Measurements from ENCODE around the gene MUC4. TPM values are rescaled to one million over a fixed set of nuclear protein-coding genes. Genes with fewer than 3 reads are reported as not detected.
"Not testable (repeated sequence)": the region's sequence is repeated elsewhere in the genome, so short reads cannot be mapped to it uniquely, and the experiment has no call there.

Gene MUC4
- total RNA-seq, 1 donor from 2014 or later = not detected

- Mint-ChIP-seq H3K36me3 (ENCODE audit: low read depth) (peaks cover 20% of the 10 kb centered on the region), H3K27ac (ENCODE audit: unreplicated experiment) (no peak overlapping the region), H3K4me3 (ENCODE audit: unreplicated experiment) (no peak overlapping the region), H3K4me1 (ENCODE audit: low read depth) (no peaks in the 10 kb centered on the region), H3K27me3 (ENCODE audit: low read depth) (peaks cover 25% of the 10 kb centered on the region), H3K9me3 (ENCODE audit: low read depth) (no peaks in the 10 kb centered on the region)
- peak; percentile 39 for DNase-seq (ENCODE audit: low spot score)
- TF ChIP-seq CTCF (IDR thresholded peaks at IDR 0.05) = no peak
Measured at GRCh38 chr3:195715583-195716266, 96.0 kb downstream of the MUC4 start.

GRCh38 chr3:195715134-195715533 lies 96.6 kb downstream of the MUC4 start:
- H3K4me3 Mint-ChIP-seq (ENCODE audit: unreplicated experiment) = no peak overlapping the region
- no peaks in the 10 kb centered on the region for H3K4me1 Mint-ChIP-seq (ENCODE audit: low read depth)
- H3K9me3 Mint-ChIP-seq (ENCODE audit: low read depth) = no peaks in the 10 kb centered on the region
- no peak for DNase-seq (ENCODE audit: low spot score)
- H3K36me3 Mint-ChIP-seq (ENCODE audit: low read depth) = peaks cover 23% of the 10 kb centered on the region
- TF ChIP-seq CTCF (IDR thresholded peaks at IDR 0.05) = no peak
- H3K27me3 Mint-ChIP-seq (ENCODE audit: low read depth) = peaks cover 25% of the 10 kb centered on the region
- no peak overlapping the region for H3K27ac Mint-ChIP-seq (ENCODE audit: unreplicated experiment)

- Mint-ChIP-seq H3K36me3 (ENCODE audit: low read depth) (peaks cover 29% of the 10 kb centered on the region), H3K4me1 (ENCODE audit: low read depth) (no peaks in the 10 kb centered on the region), H3K9me3 (ENCODE audit: low read depth) (no peaks in the 10 kb centered on the region), H3K27me3 (ENCODE audit: low read depth) (peaks cover 25% of the 10 kb centered on the region), H3K27ac (ENCODE audit: unreplicated experiment) (no peak overlapping the region), H3K4me3 (ENCODE audit: unreplicated experiment) (no peak overlapping the region)
- TF ChIP-seq CTCF (IDR thresholded peaks at IDR 0.05) = no peak
- DNase-seq (ENCODE audit: low spot score) = peak; percentile 82
Measured at GRCh38 chr3:195714380-195715011, 97.2 kb downstream of the MUC4 start.

- not testable (repeated sequence) for H3K9me3 Mint-ChIP-seq (ENCODE audit: low read depth); H3K27ac Mint-ChIP-seq (ENCODE audit: unreplicated experiment); H3K4me3 Mint-ChIP-seq (ENCODE audit: unreplicated experiment); H3K4me1 Mint-ChIP-seq (ENCODE audit: low read depth)
- Mint-ChIP-seq H3K27me3 (ENCODE audit: low read depth) (peaks cover 18% of the 10 kb centered on the region), H3K36me3 (ENCODE audit: low read depth) (peaks cover 29% of the 10 kb centered on the region)
- peak; percentile 4 for DNase-seq (ENCODE audit: low spot score)
Measured at GRCh38 chr3:195713150-195713549, 98.6 kb downstream of the MUC4 start.

GRCh38 chr3:195712535-195712910 lies 99.2 kb downstream of the MUC4 start:
- Mint-ChIP-seq H3K36me3 (ENCODE audit: low read depth) (peaks cover 29% of the 10 kb centered on the region), H3K27me3 (ENCODE audit: low read depth) (peaks cover 12% of the 10 kb centered on the region)
- H3K4me3 Mint-ChIP-seq (ENCODE audit: unreplicated experiment); H3K9me3 Mint-ChIP-seq (ENCODE audit: low read depth); H3K27ac Mint-ChIP-seq (ENCODE audit: unreplicated experiment); DNase-seq (ENCODE audit: low spot score); H3K4me1 Mint-ChIP-seq (ENCODE audit: low read depth): not testable (repeated sequence)

GRCh38 chr3:195711813-195712534 lies 99.8 kb downstream of the MUC4 start:
- TF ChIP-seq CTCF (IDR thresholded peaks at IDR 0.05) = no peak
- H3K9me3 Mint-ChIP-seq (ENCODE audit: low read depth) = no peaks in the 10 kb centered on the region
- peaks cover 29% of the 10 kb centered on the region for H3K36me3 Mint-ChIP-seq (ENCODE audit: low read depth)
- no peak overlapping the region for H3K27ac Mint-ChIP-seq (ENCODE audit: unreplicated experiment)
- H3K4me1 Mint-ChIP-seq (ENCODE audit: low read depth) = no peaks in the 10 kb centered on the region
- peaks cover 7% of the 10 kb centered on the region for H3K27me3 Mint-ChIP-seq (ENCODE audit: low read depth)
- H3K4me3 Mint-ChIP-seq (ENCODE audit: unreplicated experiment) = no peak overlapping the region
- peak; percentile 72 for DNase-seq (ENCODE audit: low spot score)

GRCh38 chr3:195711091-195711812 lies 100.5 kb downstream of the MUC4 start:
- H3K27ac Mint-ChIP-seq (ENCODE audit: unreplicated experiment); H3K4me1 Mint-ChIP-seq (ENCODE audit: low read depth); H3K27me3 Mint-ChIP-seq (ENCODE audit: low read depth); H3K4me3 Mint-ChIP-seq (ENCODE audit: unreplicated experiment); H3K9me3 Mint-ChIP-seq (ENCODE audit: low read depth): not testable (repeated sequence)
- H3K36me3 Mint-ChIP-seq (ENCODE audit: low read depth) = peaks cover 30% of the 10 kb centered on the region
- peak; percentile 91 for DNase-seq (ENCODE audit: low spot score)

GRCh38 chr3:195710126-195710905 lies 101.4 kb downstream of the MUC4 start:
- not testable (repeated sequence) for H3K4me1 Mint-ChIP-seq (ENCODE audit: low read depth); H3K27me3 Mint-ChIP-seq (ENCODE audit: low read depth); H3K27ac Mint-ChIP-seq (ENCODE audit: unreplicated experiment); H3K9me3 Mint-ChIP-seq (ENCODE audit: low read depth); H3K4me3 Mint-ChIP-seq (ENCODE audit: unreplicated experiment)
- DNase-seq (ENCODE audit: low spot score) = peak; percentile 13
- peaks cover 30% of the 10 kb centered on the region for H3K36me3 Mint-ChIP-seq (ENCODE audit: low read depth)

Measured in chondrocyte (in vitro differentiated cells).